B cell (primary cell): ENCODE data around the gene ZNF407. TPM values are rescaled to one million over a fixed set of nuclear protein-coding genes. Genes with fewer than 3 reads are reported as not detected.

Source experiments
- ATAC-seq: fragments of 200-7000 bp; cut with Tn5 transposase; one replicate; pipeline ENCODE4 v1.10.0; 2021; ENCODE audit warnings: low read depth, mild to moderate bottlenecking, moderate number of reproducible peaks, moderate library complexity
- CTCF ChIA-PET: fragments of 350-600 bp; sonication (Branson Sonifier 250); formaldehyde crosslinking; loops from one replicate; lab custom pipeline; 2021; ENCODE audit warnings: antibody characterized with exemption, inconsistent platforms; lab: Charles Lee
- POLR2A ChIA-PET: fragments of 350-600 bp; sonication (Branson Sonifier 250); formaldehyde crosslinking; loops from one replicate; lab custom pipeline; 2021; ENCODE audit warnings: antibody characterized with exemption; lab: Charles Lee
- DNase-seq: peaks from one replicate; pipeline ENCODE4 v3.0.0; 2013
- H2AFZ ChIP-seq: 2 replicates; pipeline ENCODE4 v1.6.1; 2012; ENCODE audit warnings: mild to moderate bottlenecking, low read depth, low read length; ENCODE audit not compliant: insufficient read depth, poor library complexity, severe bottlenecking
- H3K27ac ChIP-seq, 2 donors: 1 replicate in 1 of 2; 2 replicates in 1 of 2; pipeline ENCODE4 v1.5.1; 2012 to 2013; ENCODE audit warnings: low read length in 2 of 2, mild to moderate bottlenecking in 2 of 2, moderate library complexity in 1 of 2
- H3K27me3 ChIP-seq, 4 experiments: fragments of 200-600 bp in 1 of 4; sonication (generic) in 1 of 4; replicated peaks in 1 of 4; 1 replicate in 2 of 4; 2 replicates in 2 of 4; pipeline versions ENCODE4 v1.6.1 to v1.7.0; 2013 to 2016; ENCODE audit warnings: low read length in 3 of 4, mild to moderate bottlenecking in 2 of 4, mixed read lengths in 1 of 4, moderate library complexity in 1 of 4; ENCODE audit not compliant: insufficient read depth in 4 of 4, control insufficient read depth in 3 of 4; ENCODE audit errors: control extremely low read depth in 1 of 4
- H3K36me3 ChIP-seq, 2 experiments: replicated peaks in 1 of 2; 1 replicate in 1 of 2; 2 replicates in 1 of 2; pipeline versions ENCODE4 v1.6.1 to v1.7.1; 2013; ENCODE audit warnings: low read length in 1 of 2; ENCODE audit not compliant: insufficient read depth in 2 of 2, control insufficient read depth in 1 of 2; ENCODE audit errors: control extremely low read depth in 1 of 2, extremely low read depth in 1 of 2
- H3K4me1 ChIP-seq, 2 donors: fragments of 200-600 bp in 1 of 2; sonication (generic) in 1 of 2; 1 replicate in 1 of 2; 2 replicates in 1 of 2; pipeline versions ENCODE4 v1.5.1 to v1.6.1; 2013 to 2017; ENCODE audit warnings: low read length in 2 of 2; ENCODE audit not compliant: control insufficient read depth in 2 of 2, insufficient read depth in 2 of 2
- H3K4me2 ChIP-seq: replicated peaks from 2 replicates; pipeline ENCODE3; 2012; ENCODE audit warnings: mild to moderate bottlenecking, low read depth, low read length; ENCODE audit not compliant: poor library complexity, severe bottlenecking
- H3K4me3 ChIP-seq, 5 experiments: fragments of 200-600 bp in 1 of 5; sonication (generic) in 1 of 5; 1 replicate in 3 of 5; 2 replicates in 2 of 5; pipeline versions ENCODE4 v1.5.1 to v1.7.0; 2011 to 2016; ENCODE audit warnings: low read length in 4 of 5, mild to moderate bottlenecking in 4 of 5, low read depth in 2 of 5, control low read depth in 1 of 5, moderate library complexity in 1 of 5; ENCODE audit not compliant: insufficient read depth in 1 of 5; ENCODE audit errors: control extremely low read depth in 1 of 5, extremely low read depth in 1 of 5
- H3K79me2 ChIP-seq: fragments of 200-600 bp; sonication (generic); one replicate; pipeline ENCODE4 v1.6.0; 2016; ENCODE audit warnings: low read length; ENCODE audit not compliant: control insufficient read depth, insufficient read depth
- H3K9ac ChIP-seq: fragments of 200-600 bp; sonication (generic); 2 replicates; pipeline ENCODE4 v1.6.1; 2017; ENCODE audit warnings: mild to moderate bottlenecking, low read length, moderate library complexity
- H3K9me3 ChIP-seq, 3 donors: one replicate each; pipeline versions ENCODE4 v1.6.1 to v1.7.1; 2013; ENCODE audit warnings: low read length in 2 of 3; ENCODE audit not compliant: control insufficient read depth in 2 of 3, insufficient read depth in 1 of 3; ENCODE audit errors: control extremely low read depth in 1 of 3
- H4K20me1 ChIP-seq: 2 replicates; pipeline ENCODE4 v1.6.0; 2012; ENCODE audit warnings: mild to moderate bottlenecking, low read length; ENCODE audit not compliant: insufficient read depth, control insufficient read depth, poor library complexity, severe bottlenecking
- H3K27ac Mint-ChIP-seq: one replicate; pipeline ENCODE4 v1.8.0; 2021; ENCODE audit warnings: mixed read lengths
- H3K27me3 Mint-ChIP-seq: one replicate; pipeline ENCODE4 v1.8.0; 2021; ENCODE audit warnings: mixed read lengths
- H3K4me1 Mint-ChIP-seq: one replicate; pipeline ENCODE4 v1.8.0; 2021; ENCODE audit warnings: mixed read lengths
- H3K4me3 Mint-ChIP-seq: one replicate; pipeline ENCODE4 v1.8.0; 2021; ENCODE audit warnings: mixed read lengths
- H3K9me3 Mint-ChIP-seq: one replicate; pipeline ENCODE4 v1.8.0; 2022; ENCODE audit warnings: mixed read lengths; ENCODE audit not compliant: insufficient read depth
- EZH2 ChIP-seq: IDR thresholded peaks from 2 replicates; pipeline ENCODE4 v1.6.1; 2012; ENCODE audit warnings: borderline replicate concordance, low read depth, mild to moderate bottlenecking, moderate library complexity, low read length; ENCODE audit not compliant: insufficient read depth, poor library complexity, severe bottlenecking
- WGBS: methylation state at CpG from one replicate; pipeline ENCODE4 v1.1.5; 2013; ENCODE audit warnings: missing lambda C conversion rate; ENCODE audit not compliant: insufficient coverage; 5-methylcytosine and 5-hydroxymethylcytosine counted together
- intact Hi-C: fragments of 100-400 bp; cut with micrococcal nuclease; formaldehyde crosslinking; loops from one replicate; pipeline ENCODE4 v1.10.0; 2022
- polyA plus RNA-seq: library from polyadenylated mRNA; depleted of rRNA; stranded (reverse); fragments of >200 nt; gene quantifications from 2 replicates; pipeline ENCODE4 v1.2.3, GENCODE V29; 2012
- total RNA-seq, 2 donors: library from RNA; stranded (reverse); fragments of 120-200 nt in 1 of 2; gene quantifications; 1 replicate in 1 of 2; 2 replicates in 1 of 2; pipeline versions ENCODE4 v1.2.3 to v1.2.4, GENCODE V29; 2013 to 2022
- TF ChIP-seq, protein P1 (sequence below): fragments of 200-600 bp; IDR thresholded peaks from one replicate; pipeline ENCODE4 v1.8.0; 2022; ENCODE audit warnings: antibody characterized with exemption, mild to moderate bottlenecking

Gene ZNF407
- total and polyA plus RNA-seq, 2 donors (not counting 1 experiment from before 2014, with no cell fraction given): 4.5 to 37.1 TPM

DNA sequence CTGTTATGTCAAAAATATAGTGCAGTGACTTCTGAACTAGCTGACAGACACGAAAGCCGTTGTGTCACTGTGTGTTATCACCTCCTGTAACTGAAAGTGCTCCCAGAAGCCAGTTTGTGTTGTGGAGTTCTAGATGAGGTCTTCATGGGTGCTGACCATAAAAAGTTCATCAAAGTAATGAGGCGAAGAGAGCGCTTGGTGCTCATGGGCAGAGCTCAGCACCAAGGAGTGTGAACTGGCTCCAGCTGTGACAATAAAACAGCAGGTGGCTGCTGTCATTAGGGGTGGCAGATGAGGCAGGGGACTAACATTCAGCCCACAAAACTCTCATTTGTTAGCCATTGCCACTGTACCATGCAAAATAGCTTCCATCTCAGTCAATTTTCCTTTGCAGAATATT, 151.1 kb downstream of the ZNF407 start:
- WGBS: 100% methylated on average over 4 of the region's 4 CpGs
- DNase-seq: no peak
- H4K20me1 ChIP-seq: no peaks in the 10 kb centered on the region
- no peak overlapping the region for H3K27ac ChIP-seq
- no peak for ATAC-seq
- CTCF ChIA-PET: no interaction called here
- Mint-ChIP-seq H3K4me1 (no peaks in the 10 kb centered on the region), H3K4me3 (no peak overlapping the region), H3K9me3 (no peaks in the 10 kb centered on the region), H3K27ac (no peak overlapping the region), H3K27me3 (no peaks in the 10 kb centered on the region)
- intact Hi-C loops: no loop called here
- no peaks in the 10 kb centered on the region for H3K79me2 ChIP-seq
- TF ChIP-seq, protein P1, sequence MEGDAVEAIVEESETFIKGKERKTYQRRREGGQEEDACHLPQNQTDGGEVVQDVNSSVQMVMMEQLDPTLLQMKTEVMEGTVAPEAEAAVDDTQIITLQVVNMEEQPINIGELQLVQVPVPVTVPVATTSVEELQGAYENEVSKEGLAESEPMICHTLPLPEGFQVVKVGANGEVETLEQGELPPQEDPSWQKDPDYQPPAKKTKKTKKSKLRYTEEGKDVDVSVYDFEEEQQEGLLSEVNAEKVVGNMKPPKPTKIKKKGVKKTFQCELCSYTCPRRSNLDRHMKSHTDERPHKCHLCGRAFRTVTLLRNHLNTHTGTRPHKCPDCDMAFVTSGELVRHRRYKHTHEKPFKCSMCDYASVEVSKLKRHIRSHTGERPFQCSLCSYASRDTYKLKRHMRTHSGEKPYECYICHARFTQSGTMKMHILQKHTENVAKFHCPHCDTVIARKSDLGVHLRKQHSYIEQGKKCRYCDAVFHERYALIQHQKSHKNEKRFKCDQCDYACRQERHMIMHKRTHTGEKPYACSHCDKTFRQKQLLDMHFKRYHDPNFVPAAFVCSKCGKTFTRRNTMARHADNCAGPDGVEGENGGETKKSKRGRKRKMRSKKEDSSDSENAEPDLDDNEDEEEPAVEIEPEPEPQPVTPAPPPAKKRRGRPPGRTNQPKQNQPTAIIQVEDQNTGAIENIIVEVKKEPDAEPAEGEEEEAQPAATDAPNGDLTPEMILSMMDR: no peak
- no peak for TF ChIP-seq EZH2
- no peak overlapping the region for H3K4me3 ChIP-seq
- H3K4me1 ChIP-seq: no peaks in the 10 kb centered on the region
- no peak overlapping the region for H2AFZ ChIP-seq
- POLR2A ChIA-PET: no interaction called here
- no peak overlapping the region for H3K9ac ChIP-seq
- H3K9me3 ChIP-seq: peaks cover 0 to 1% (median 0%) of the 10 kb centered on the region in 3 donors
- no peaks in the 10 kb centered on the region for H3K36me3 ChIP-seq
- H3K4me2 ChIP-seq: no peak overlapping the region
- H3K27me3 ChIP-seq: no peaks in the 10 kb centered on the region

DNA sequence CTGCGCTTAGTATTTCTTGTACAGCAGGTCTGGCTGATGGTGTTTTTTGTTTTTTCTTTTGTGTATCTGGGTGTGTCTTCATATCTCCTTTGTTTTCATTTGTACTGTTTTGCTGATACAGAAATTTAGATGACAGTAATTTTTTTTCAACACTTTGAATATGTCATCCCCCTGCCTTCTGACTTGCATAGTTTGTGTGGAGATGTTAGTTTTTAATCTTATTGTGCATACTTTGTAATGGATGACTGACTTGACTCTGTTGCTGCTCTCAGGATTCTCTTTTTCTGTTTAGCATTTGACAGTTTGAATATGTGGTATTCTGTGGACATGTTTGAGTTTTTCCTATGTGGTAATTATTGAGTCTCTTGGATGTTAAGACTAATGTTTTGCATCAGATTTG, 161.3 kb downstream of the ZNF407 start:
- H3K4me2 ChIP-seq: no peak overlapping the region
- H3K9ac ChIP-seq: no peak overlapping the region
- H3K79me2 ChIP-seq: peaks cover 5% of the 10 kb centered on the region
- no peak overlapping the region for H3K4me3 ChIP-seq
- no peaks in the 10 kb centered on the region for H3K4me1 ChIP-seq
- Mint-ChIP-seq H3K27ac (no peak overlapping the region), H3K27me3 (no peaks in the 10 kb centered on the region), H3K4me3 (no peak overlapping the region), H3K4me1 (no peaks in the 10 kb centered on the region), H3K9me3 (peaks cover 5% of the 10 kb centered on the region)
- intact Hi-C loops: no loop called here
- no peak for ATAC-seq
- H3K36me3 ChIP-seq: no peaks in the 10 kb centered on the region
- no CpG with 5 or more reads among the region's 1 CpG for WGBS
- no peaks in the 10 kb centered on the region for H4K20me1 ChIP-seq
- no peak overlapping the region for H2AFZ ChIP-seq
- no peak for TF ChIP-seq EZH2
- TF ChIP-seq, protein P1: no peak
- ChIA-PET CTCF (no interaction called here), POLR2A (no interaction called here)
- peaks cover 10 to 16% (median 13%) of the 10 kb centered on the region in 3 donors for H3K9me3 ChIP-seq
- no peak for DNase-seq
- no peak overlapping the region for H3K27ac ChIP-seq
- H3K27me3 ChIP-seq: no peaks in the 10 kb centered on the region
